Adrenal gland (tissue), 12 donors: ENCODE measurements around the gene ADAMTS17. TPM values are rescaled to one million over a fixed set of nuclear protein-coding genes. Genes with fewer than 3 reads are reported as not detected.

Experiments
- DNase-seq, 7 donors: peaks; one replicate each; pipeline ENCODE4 v3.0.0-alpha.2; 2019 to 2020
- H3K27ac ChIP-seq, 5 donors: fragments of 200-600 bp; sonication (generic) in 4 of 5; 1 replicate in 3 of 5; 2 replicates in 2 of 5; pipeline versions ENCODE4 v1.5.1 to v1.8.0; 2016 to 2020; ENCODE audit warnings: mild to moderate bottlenecking in 1 of 5
- H3K27me3 ChIP-seq: fragments of 200-600 bp; 2 replicates; pipeline ENCODE4 v1.8.0; 2021
- H3K36me3 ChIP-seq, 2 donors: fragments of 200-600 bp; replicated peaks in 1 of 2; 1 replicate in 1 of 2; 2 replicates in 1 of 2; pipeline versions ENCODE4 v1.5.1 to v1.8.0; 2018 to 2022
- H3K4me1 ChIP-seq, 2 donors: fragments of 200-600 bp; replicated peaks in 1 of 2; 1 replicate in 1 of 2; 2 replicates in 1 of 2; pipeline versions ENCODE4 v1.5.1 to v1.8.0; 2018 to 2021
- H3K4me3 ChIP-seq, 4 donors: fragments of 200-600 bp; sonication (generic) in 3 of 4; one replicate each; pipeline ENCODE4 v1.5.1; 2016 to 2018
- H3K9me3 ChIP-seq, 3 donors: fragments of 200-600 bp; sonication (generic) in 1 of 3; replicated peaks in 1 of 3; 1 replicate in 2 of 3; 2 replicates in 1 of 3; pipeline versions ENCODE4 v1.5.1 to v1.8.0; 2016 to 2021
- POLR2A ChIP-seq, 2 donors: fragments of 450-650 bp; IDR thresholded peaks; one replicate each; pipeline ENCODE4 v1.6.1; 2017; ENCODE audit warnings: antibody characterized with exemption in 2 of 2, mild to moderate bottlenecking in 2 of 2, moderate library complexity in 1 of 2
- WGBS, 4 donors: extraction: QIAGEN DNeasy Blood & Tissue Kit in 2 of 4; methylation state at CpG; one replicate each; pipeline versions ENCODE4 v1.1.5 to v1.1.7; 2013 to 2017; 5-methylcytosine and 5-hydroxymethylcytosine counted together
- intact Hi-C, 2 donors: fragments of 100-400 bp; cut with DNase I; formaldehyde crosslinking; loops; one replicate each; pipeline versions ENCODE4 v1.14.1 to v1.15.0; 2022 to 2023
- polyA plus RNA-seq, 3 donors: library from polyadenylated mRNA; stranded (reverse); fragments of 200-250 nt in 2 of 3; fragments of 350-450 nt in 1 of 3; fragmentation: Illumina TruSeq in 1 of 3; extraction: RNeasy Lipid Tissue Mini Kit (QIAGEN cat#74804) in 1 of 3; gene quantifications; one replicate each; pipeline ENCODE4 v1.2.3, GENCODE V29; 2013 to 2014
- total RNA-seq, 9 donors: library from RNA; depleted of rRNA in 4 of 9; stranded (reverse); fragments of >200 nt in 4 of 9; fragments of 120-200 nt in 1 of 9; fragmentation: NEBNext Ultra II Directional in 1 of 9; extraction: Animal tissue kit (Norgen Biotek cat#: 25700) in 1 of 9; gene quantifications; one replicate each; pipeline versions ENCODE4 v1.1.0 to v1.2.4, GENCODE V29; 2013 to 2023
- TF ChIP-seq, protein P1 (sequence below), 6 experiments: fragments of 450-650 bp in 4 of 6; fragments of 200-600 bp in 2 of 6; sonication (generic) in 1 of 6; IDR thresholded peaks; 1 replicate in 5 of 6; 2 replicates in 1 of 6; pipeline versions ENCODE4 v1.5.1 to v1.8.0; 2016 to 2021; ENCODE audit warnings: antibody characterized with exemption in 6 of 6, mild to moderate bottlenecking in 2 of 6, moderate library complexity in 1 of 6
- donor health status: healthy with polysubstance abuse.
- donor health status: Bipolar disorder and iron deficiency.
- donor health status: DM: yes; HTN: yes; CAD: no.
- donor health status: DM: no; HTN: no; CAD: no.
- donor health status: DM: no; HTN: no; CAD: no.
- donor health status: DM: yes; HTN: yes; CAD: no.

Gene ADAMTS17
- total and polyA plus RNA-seq, 12 donors = 0.51 to 14.8 (median 2.9) TPM

DNA sequence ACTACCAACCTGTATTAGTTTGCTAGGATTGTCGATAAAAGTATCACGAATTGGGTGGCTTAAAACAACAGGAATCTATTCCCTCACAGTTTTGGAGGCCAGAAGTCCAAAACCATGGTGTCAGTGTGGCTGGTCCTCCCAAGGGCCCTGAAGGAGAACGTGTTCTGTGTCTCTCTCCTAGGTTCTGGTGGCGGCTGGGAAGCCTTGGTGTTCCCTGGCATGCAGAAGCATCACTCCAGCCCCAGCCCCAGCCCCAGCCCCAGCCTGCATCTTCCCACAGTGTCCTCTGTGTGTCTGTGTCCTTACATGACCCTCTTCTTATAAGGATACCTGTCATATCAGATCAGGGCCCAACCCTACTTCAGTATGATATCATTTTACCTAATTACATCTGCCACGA is 336.1 kb downstream of the ADAMTS17 start:
- no peaks in the 10 kb centered on the region for H3K36me3 ChIP-seq
- no peaks in the 10 kb centered on the region for H3K27me3 ChIP-seq
- TF ChIP-seq POLR2A (IDR thresholded peaks at IDR 0.05) = no peak
- TF ChIP-seq, protein P1, sequence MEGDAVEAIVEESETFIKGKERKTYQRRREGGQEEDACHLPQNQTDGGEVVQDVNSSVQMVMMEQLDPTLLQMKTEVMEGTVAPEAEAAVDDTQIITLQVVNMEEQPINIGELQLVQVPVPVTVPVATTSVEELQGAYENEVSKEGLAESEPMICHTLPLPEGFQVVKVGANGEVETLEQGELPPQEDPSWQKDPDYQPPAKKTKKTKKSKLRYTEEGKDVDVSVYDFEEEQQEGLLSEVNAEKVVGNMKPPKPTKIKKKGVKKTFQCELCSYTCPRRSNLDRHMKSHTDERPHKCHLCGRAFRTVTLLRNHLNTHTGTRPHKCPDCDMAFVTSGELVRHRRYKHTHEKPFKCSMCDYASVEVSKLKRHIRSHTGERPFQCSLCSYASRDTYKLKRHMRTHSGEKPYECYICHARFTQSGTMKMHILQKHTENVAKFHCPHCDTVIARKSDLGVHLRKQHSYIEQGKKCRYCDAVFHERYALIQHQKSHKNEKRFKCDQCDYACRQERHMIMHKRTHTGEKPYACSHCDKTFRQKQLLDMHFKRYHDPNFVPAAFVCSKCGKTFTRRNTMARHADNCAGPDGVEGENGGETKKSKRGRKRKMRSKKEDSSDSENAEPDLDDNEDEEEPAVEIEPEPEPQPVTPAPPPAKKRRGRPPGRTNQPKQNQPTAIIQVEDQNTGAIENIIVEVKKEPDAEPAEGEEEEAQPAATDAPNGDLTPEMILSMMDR (IDR thresholded peaks at IDR 0.05) = no peak
- H3K27ac ChIP-seq = no peak overlapping the region
- no peak overlapping the region for H3K4me3 ChIP-seq
- WGBS, 4 donors = 87 to 100% (median 92%) methylated on average over 4 to 5 of the region's 5 CpGs
- H3K9me3 ChIP-seq = no peaks in the 10 kb centered on the region
- H3K4me1 ChIP-seq = no peaks in the 10 kb centered on the region
- intact Hi-C loops = no loop called here
- no peak for DNase-seq

DNA sequence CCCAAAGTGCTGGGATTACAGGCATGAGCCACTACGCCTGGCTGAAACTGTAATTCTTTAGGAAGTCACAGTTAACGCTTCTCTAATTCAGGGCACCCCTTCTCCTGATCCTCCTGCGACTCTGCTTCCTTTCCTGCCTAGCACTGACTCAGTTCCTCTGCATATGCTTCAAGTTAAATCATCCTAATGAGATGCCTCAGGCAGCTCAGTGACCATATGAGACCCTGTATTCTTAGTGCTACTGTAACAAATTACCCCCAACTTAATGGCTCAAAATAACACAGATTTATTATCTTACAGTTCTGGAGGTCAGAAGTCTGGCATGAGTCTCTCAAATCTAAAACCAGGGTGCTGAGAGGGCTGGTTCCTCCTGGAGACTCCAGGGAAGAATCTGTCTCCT is 336.8 kb downstream of the ADAMTS17 start:
- Histone ChIP-seq H3K27me3 (no peaks in the 10 kb centered on the region), H3K36me3 (no peaks in the 10 kb centered on the region), H3K9me3 (no peaks in the 10 kb centered on the region), H3K4me1 (no peaks in the 10 kb centered on the region), H3K4me3 (no peak overlapping the region), H3K27ac (no peak overlapping the region)
- TF ChIP-seq, protein P1 (IDR thresholded peaks at IDR 0.05) = no peak
- no peak for DNase-seq
- intact Hi-C loops = no loop called here
- WGBS, 4 donors = 88 to 91% (median 91%) methylated on average over 3 of the region's 3 CpGs

DNA sequence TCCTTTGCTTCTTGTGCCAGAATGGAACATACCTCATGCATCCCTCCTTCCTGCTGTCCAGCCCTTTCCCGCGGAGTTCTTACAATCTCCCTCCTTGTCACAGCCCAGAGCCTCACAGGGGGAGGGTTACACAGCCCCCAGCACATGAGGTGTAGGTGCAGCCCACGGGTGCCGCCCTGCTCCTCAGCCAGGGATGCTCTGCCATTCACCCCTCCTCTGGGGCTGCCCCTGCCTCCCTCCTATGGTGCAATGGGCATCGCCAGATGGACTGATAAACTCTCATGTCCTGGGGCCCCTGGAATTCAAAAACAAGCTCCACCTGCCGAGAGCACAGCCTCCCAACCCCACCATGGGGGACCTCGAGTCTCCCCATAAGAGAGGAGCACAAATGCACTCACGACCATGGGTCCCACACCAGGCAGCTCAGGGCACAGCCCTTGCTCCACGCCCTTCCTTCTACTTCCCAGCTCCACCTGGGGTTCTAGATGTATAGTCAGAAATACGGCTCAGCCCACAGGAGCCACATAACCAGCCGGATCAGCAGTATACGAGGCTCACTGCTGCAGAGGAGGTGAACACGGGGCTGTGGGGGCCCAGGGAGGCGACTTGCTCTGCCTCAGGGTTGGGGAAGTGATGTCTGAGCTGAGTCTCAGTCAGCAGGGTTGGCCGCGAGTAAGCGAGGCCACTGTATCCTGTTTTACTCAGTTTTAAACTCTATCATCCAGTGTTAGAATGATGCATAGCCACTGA is 338.8 kb downstream of the ADAMTS17 start:
- H3K27me3 ChIP-seq = no peaks in the 10 kb centered on the region

DNA sequence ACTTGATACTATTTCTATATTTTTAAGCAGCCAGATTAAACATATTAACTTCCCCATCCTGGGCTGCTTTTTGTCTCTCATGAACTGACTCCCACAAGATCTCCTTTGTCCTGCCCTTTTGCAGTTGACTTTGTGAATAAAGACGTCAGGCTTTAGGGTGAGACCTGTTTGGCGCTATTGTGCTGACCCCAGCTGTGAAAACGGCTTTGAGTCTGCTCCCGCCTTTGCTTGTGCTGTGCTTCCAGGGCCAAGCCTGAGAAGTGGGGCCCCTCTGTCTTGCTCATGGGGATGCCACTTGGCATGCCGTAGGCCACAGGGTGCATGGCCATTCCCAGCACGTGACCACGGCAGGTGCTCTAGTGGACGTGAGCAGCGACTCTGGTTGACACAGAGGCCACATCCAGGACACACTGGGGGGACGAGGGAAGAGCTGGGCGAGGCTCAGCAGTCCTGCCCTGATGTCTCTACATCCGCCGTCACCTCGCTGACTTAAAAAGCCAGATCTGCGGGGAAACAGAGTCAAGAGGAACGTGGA is 339.6 kb downstream of the ADAMTS17 start:
- 71 to 90% (median 80%) methylated on average over 16 of the region's 16 CpGs for WGBS, 4 donors
- no peaks in the 10 kb centered on the region for H3K36me3 ChIP-seq
- DNase-seq = no peak

More for the DNA sequence above, 338.8 kb downstream of the ADAMTS17 start:
- Histone ChIP-seq H3K9me3 (no peaks in the 10 kb centered on the region), H3K36me3 (no peaks in the 10 kb centered on the region), H3K4me1 (no peaks in the 10 kb centered on the region), H3K4me3 (no peak overlapping the region), H3K27ac (no peak overlapping the region)
- intact Hi-C loops = no loop called here
- WGBS, 4 donors = 74 to 89% (median 83%) methylated on average over 16 to 17 of the region's 17 CpGs
- DNase-seq = no peak
- TF ChIP-seq, protein P1 (IDR thresholded peaks at IDR 0.05) = no peak
- no peak for TF ChIP-seq POLR2A (IDR thresholded peaks at IDR 0.05)

More for the DNA sequence above, 339.6 kb downstream of the ADAMTS17 start:
- TF ChIP-seq, protein P1 (IDR thresholded peaks at IDR 0.05) = no peak
- TF ChIP-seq POLR2A (IDR thresholded peaks at IDR 0.05) = no peak
- H3K27ac ChIP-seq = no peak overlapping the region
- no peaks in the 10 kb centered on the region for H3K4me1 ChIP-seq
- no peaks in the 10 kb centered on the region for H3K9me3 ChIP-seq
- H3K27me3 ChIP-seq = no peaks in the 10 kb centered on the region
- intact Hi-C loops = no loop called here
- no peak overlapping the region for H3K4me3 ChIP-seq
